Prostate gland (tissue), 2 donors: ENCODE data around the gene KCNAB1.

ENCODE experiments used
- POLR2A ChIP-seq: fragments of 450-650 bp; IDR thresholded peaks from one replicate; pipeline ENCODE4 v1.6.1; 2016; ENCODE audit warnings: antibody characterized with exemption, mild to moderate bottlenecking
- TF ChIP-seq, protein P1 (sequence below), 4 experiments: fragments of 200-600 bp in 2 of 4; fragments of 450-650 bp in 2 of 4; sonication (generic) in 2 of 4; IDR thresholded peaks; 1 replicate in 3 of 4; 2 replicates in 1 of 4; pipeline ENCODE4 v1.5.1; 2016 to 2019; ENCODE audit warnings: antibody characterized with exemption in 4 of 4, mild to moderate bottlenecking in 2 of 4, moderate library complexity in 2 of 4

GRCh38 chr3:156359368-156359767, 239.0 kb downstream of the KCNAB1 start:
- TF ChIP-seq, protein P1, sequence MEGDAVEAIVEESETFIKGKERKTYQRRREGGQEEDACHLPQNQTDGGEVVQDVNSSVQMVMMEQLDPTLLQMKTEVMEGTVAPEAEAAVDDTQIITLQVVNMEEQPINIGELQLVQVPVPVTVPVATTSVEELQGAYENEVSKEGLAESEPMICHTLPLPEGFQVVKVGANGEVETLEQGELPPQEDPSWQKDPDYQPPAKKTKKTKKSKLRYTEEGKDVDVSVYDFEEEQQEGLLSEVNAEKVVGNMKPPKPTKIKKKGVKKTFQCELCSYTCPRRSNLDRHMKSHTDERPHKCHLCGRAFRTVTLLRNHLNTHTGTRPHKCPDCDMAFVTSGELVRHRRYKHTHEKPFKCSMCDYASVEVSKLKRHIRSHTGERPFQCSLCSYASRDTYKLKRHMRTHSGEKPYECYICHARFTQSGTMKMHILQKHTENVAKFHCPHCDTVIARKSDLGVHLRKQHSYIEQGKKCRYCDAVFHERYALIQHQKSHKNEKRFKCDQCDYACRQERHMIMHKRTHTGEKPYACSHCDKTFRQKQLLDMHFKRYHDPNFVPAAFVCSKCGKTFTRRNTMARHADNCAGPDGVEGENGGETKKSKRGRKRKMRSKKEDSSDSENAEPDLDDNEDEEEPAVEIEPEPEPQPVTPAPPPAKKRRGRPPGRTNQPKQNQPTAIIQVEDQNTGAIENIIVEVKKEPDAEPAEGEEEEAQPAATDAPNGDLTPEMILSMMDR (IDR thresholded peaks at IDR 0.05): no peak
- TF ChIP-seq POLR2A: no peak
